H1 (cell line): ENCODE results near the gene MT1B. TPM values are rescaled to one million over a fixed set of nuclear protein-coding genes. Genes with fewer than 3 reads are reported as not detected.

Source experiments
- CTCF ChIA-PET: fragments of 300-600 bp; sonication (Branson Sonifier 250); formaldehyde crosslinking; loops from one replicate; lab custom pipeline; 2021; ENCODE audit not compliant: partially characterized antibody; lab: Charles Lee
- POLR2A ChIA-PET: fragments of 300-600 bp; sonication (Branson Sonifier 250); formaldehyde crosslinking; loops from one replicate; lab custom pipeline; 2021; ENCODE audit warnings: inconsistent platforms; ENCODE audit not compliant: partially characterized antibody; lab: Charles Lee
- DNase-seq, 2 experiments: peaks; one replicate each; pipeline versions ENCODE4 v3.0.0 to v3.0.0-alpha.2; 2010 to 2022; ENCODE audit warnings: low spot score in 2 of 2, low read depth in 1 of 2, mixed read lengths in 1 of 2
- FAIRE-seq: peaks from 2 replicates; lab custom pipeline; 2011; peaks lifted over from hg19 to GRCh38; lab: Jason Lieb, UNC
- H2AFZ ChIP-seq: 2 replicates; pipeline ENCODE4 v1.8.1; 2012; ENCODE audit warnings: low read length, inconsistent platforms
- H2AK5ac ChIP-seq: 2 replicates; pipeline ENCODE4 v1.6.1; 2013; ENCODE audit warnings: low read depth, low read length
- H2BK120ac ChIP-seq: replicated peaks from 2 replicates; pipeline ENCODE3; 2013; ENCODE audit warnings: low read depth, low read length, inconsistent platforms
- H2BK12ac ChIP-seq: 2 replicates; pipeline ENCODE4 v1.6.1; 2013; ENCODE audit warnings: low read depth, low read length
- H2BK15ac ChIP-seq: 2 replicates; pipeline ENCODE4 v1.6.1; 2013; ENCODE audit warnings: low read length
- H2BK20ac ChIP-seq: 2 replicates; pipeline ENCODE4 v1.6.1; 2013; ENCODE audit warnings: low read length
- H2BK5ac ChIP-seq: 2 replicates; pipeline ENCODE4 v1.6.1; 2013; ENCODE audit warnings: low read depth, low read length
- H3K14ac ChIP-seq: 2 replicates; pipeline ENCODE4 v1.6.1; 2013; ENCODE audit warnings: inconsistent platforms; ENCODE audit not compliant: insufficient read length
- H3K18ac ChIP-seq: 2 replicates; pipeline ENCODE4 v1.6.1; 2013; ENCODE audit warnings: low read length; ENCODE audit errors: extremely low read depth
- H3K23ac ChIP-seq: 2 replicates; pipeline ENCODE4 v1.6.1; 2013; ENCODE audit warnings: inconsistent platforms; ENCODE audit not compliant: insufficient read length
- H3K23me2 ChIP-seq: 2 replicates; pipeline ENCODE4 v1.6.1; 2013; ENCODE audit warnings: low read depth, low read length
- H3K27ac ChIP-seq: 2 replicates; pipeline ENCODE4 v1.6.1; 2011; ENCODE audit warnings: low read depth, low read length, inconsistent platforms
- H3K27me3 ChIP-seq, 4 experiments: replicated peaks in 1 of 4; 1 replicate in 1 of 4; 2 replicates in 3 of 4; pipeline versions ENCODE4 v1.6.1 to v1.8.1; 2011 to 2013; ENCODE audit warnings: low read length in 3 of 4, mild to moderate bottlenecking in 3 of 4, inconsistent platforms in 2 of 4, mixed read lengths in 2 of 4, moderate library complexity in 1 of 4; ENCODE audit not compliant: control insufficient read depth in 3 of 4, insufficient read depth in 3 of 4; ENCODE audit errors: extremely low read depth in 1 of 4
- H3K36me3 ChIP-seq, 4 experiments: 2 replicates each; pipeline versions ENCODE4 v1.6.1 to v1.8.1; 2011 to 2013; ENCODE audit warnings: mild to moderate bottlenecking in 4 of 4, low read length in 3 of 4, moderate library complexity in 2 of 4, control low read depth in 1 of 4, inconsistent platforms in 1 of 4; ENCODE audit not compliant: insufficient read depth in 4 of 4, control insufficient read depth in 2 of 4
- H3K4ac ChIP-seq: replicated peaks from 2 replicates; pipeline ENCODE3; 2013; ENCODE audit warnings: low read length, low read depth, mixed read lengths, inconsistent platforms; ENCODE audit not compliant: insufficient read length
- H3K4me1 ChIP-seq, 4 experiments: replicated peaks in 1 of 4; 1 replicate in 1 of 4; 2 replicates in 3 of 4; pipeline versions ENCODE4 v1.6.1 to v1.8.1; 2011 to 2013; ENCODE audit warnings: low read length in 3 of 4, inconsistent platforms in 2 of 4, mixed read lengths in 1 of 4; ENCODE audit not compliant: insufficient read depth in 4 of 4, control insufficient read depth in 3 of 4
- H3K4me2 ChIP-seq, 2 experiments: 2 replicates each; pipeline versions ENCODE4 v1.6.1 to v1.8.1; 2011 to 2013; ENCODE audit warnings: low read depth in 2 of 2, low read length in 2 of 2, control low read depth in 1 of 2, inconsistent platforms in 1 of 2, mild to moderate bottlenecking in 1 of 2; ENCODE audit not compliant: insufficient read depth in 1 of 2
- H3K4me3 ChIP-seq, 4 experiments: fragments of 200-600, 300-600 bp in 1 of 4; sonication (generic), shearing (Covaris generic), sonication (Bioruptor Twin) in 1 of 4; 2 replicates each; pipeline versions ENCODE4 v1.5.1 to v1.8.1; 2011 to 2016; ENCODE audit warnings: low read length in 4 of 4, low read depth in 3 of 4, control low read depth in 2 of 4, inconsistent platforms in 2 of 4, mild to moderate bottlenecking in 2 of 4, mixed read lengths in 1 of 4, moderate library complexity in 1 of 4; ENCODE audit not compliant: insufficient read depth in 2 of 4; ENCODE audit errors: extremely low read depth in 1 of 4
- H3K56ac ChIP-seq: replicated peaks from 2 replicates; pipeline ENCODE3; 2013; ENCODE audit warnings: low read depth, mild to moderate bottlenecking, mixed read lengths, low read length, inconsistent platforms; ENCODE audit not compliant: insufficient read length
- H3K79me1 ChIP-seq: 2 replicates; pipeline ENCODE4 v1.6.1; 2013; ENCODE audit warnings: low read depth, low read length, control low read depth
- H3K79me2 ChIP-seq, 2 experiments: 2 replicates each; pipeline versions ENCODE4 v1.6.1 to v1.8.1; 2012 to 2013; ENCODE audit warnings: low read length in 2 of 2, mild to moderate bottlenecking in 2 of 2, inconsistent platforms in 1 of 2; ENCODE audit not compliant: insufficient read depth in 2 of 2, control insufficient read depth in 1 of 2
- H3K9ac ChIP-seq, 4 experiments: replicated peaks in 1 of 4; 1 replicate in 1 of 4; 2 replicates in 3 of 4; pipeline versions ENCODE4 v1.6.1 to v1.8.1; 2011 to 2013; ENCODE audit warnings: low read depth in 3 of 4, low read length in 3 of 4, control low read depth in 2 of 4, mild to moderate bottlenecking in 2 of 4, moderate library complexity in 2 of 4, inconsistent platforms in 1 of 4; ENCODE audit errors: extremely low read depth in 1 of 4
- H3K9me3 ChIP-seq, 2 experiments: 2 replicates each; pipeline versions ENCODE4 v1.6.1 to v1.8.1; 2012 to 2013; ENCODE audit warnings: mild to moderate bottlenecking in 2 of 2, moderate library complexity in 2 of 2, control low read depth in 1 of 2, inconsistent platforms in 1 of 2, low read depth in 1 of 2, low read length in 1 of 2, mixed read lengths in 1 of 2; ENCODE audit not compliant: insufficient read depth in 2 of 2
- H4K20me1 ChIP-seq, 2 experiments: replicated peaks in 1 of 2; 2 replicates each; pipeline versions ENCODE3 to v1.8.1; 2011 to 2013; ENCODE audit warnings: inconsistent platforms in 2 of 2, low read length in 2 of 2, mild to moderate bottlenecking in 1 of 2; ENCODE audit not compliant: insufficient read depth in 2 of 2, control insufficient read depth in 1 of 2
- H4K5ac ChIP-seq: 2 replicates; pipeline ENCODE4 v1.6.1; 2013; ENCODE audit warnings: low read length, low read depth, mixed read lengths, inconsistent platforms; ENCODE audit not compliant: insufficient read length
- H4K8ac ChIP-seq: 2 replicates; pipeline ENCODE4 v1.8.0; 2013; ENCODE audit warnings: mild to moderate bottlenecking, moderate library complexity, low read length, inconsistent platforms; ENCODE audit not compliant: insufficient read depth; ENCODE audit errors: extremely low read depth
- H4K91ac ChIP-seq: replicated peaks from 2 replicates; pipeline ENCODE3; 2013; ENCODE audit warnings: low read length, mixed read lengths, inconsistent platforms; ENCODE audit not compliant: insufficient read length
- ASH2L ChIP-seq: fragments of 200-600, 300-600 bp; sonication (generic); IDR thresholded peaks from one replicate; pipeline ENCODE4 v1.7.1; 2017; ENCODE audit warnings: low read length
- CHD1 ChIP-seq: IDR thresholded peaks from 2 replicates; pipeline ENCODE4 v1.6.1; 2012; ENCODE audit warnings: low read depth, low read length, improper control_type of control experiment
- CREB1 ChIP-seq: IDR thresholded peaks from 2 replicates; pipeline ENCODE4 v1.6.1; 2012; ENCODE audit warnings: inconsistent platforms
- EZH2 ChIP-seq: fragments of 200-600 bp; sonication (generic); IDR thresholded peaks from 2 replicates; pipeline ENCODE4 v1.7.1; 2012; ENCODE audit warnings: low read depth, mild to moderate bottlenecking, moderate library complexity, low read length, inconsistent platforms; ENCODE audit not compliant: severe bottlenecking
- KDM4A ChIP-seq: IDR thresholded peaks from one replicate; pipeline ENCODE4 v1.7.1; 2012; ENCODE audit warnings: low read depth, mild to moderate bottlenecking, moderate library complexity, low read length, inconsistent platforms; ENCODE audit not compliant: severe bottlenecking
- POU5F1 ChIP-seq: IDR thresholded peaks from 2 replicates; pipeline ENCODE4 v1.6.1; 2011; ENCODE audit warnings: low read depth, mild to moderate bottlenecking, low read length, moderate library complexity
- TCF12 ChIP-seq: IDR thresholded peaks from 2 replicates; pipeline ENCODE4 v1.6.1; 2011; ENCODE audit warnings: low read depth, mild to moderate bottlenecking, low read length
- whole genome bisulfite sequencing, 2 experiments: shearing (Covaris generic) in 1 of 2; methylation state at CpG; one replicate each; pipeline versions ENCODE4 v1.1.6 to v1.1.7; 2013 to 2015; ENCODE audit warnings: low lambda C conversion rate in 2 of 2, mixed read lengths in 2 of 2, inconsistent platforms in 1 of 2, low coverage in 1 of 2, missing lambda C conversion rate in 1 of 2; ENCODE audit not compliant: insufficient replicate concordance in 2 of 2, insufficient coverage in 1 of 2, insufficient read length in 1 of 2; ENCODE audit errors: extremely low coverage in 1 of 2, missing lambda C conversion rate in 1 of 2; 5-methylcytosine and 5-hydroxymethylcytosine counted together
- polyA plus RNA-seq, 7 experiments: library from polyadenylated mRNA; depleted of rRNA in 3 of 7; stranded (reverse) in 5 of 7; unstranded in 2 of 7; fragments of >200 nt in 5 of 7; fragments of 200-250 nt in 2 of 7; gene quantifications; 1 replicate in 5 of 7; 2 replicates in 1 of 7; 4 replicates in 1 of 7; pipeline versions ENCODE4 v1.2.1 to v1.2.3, GENCODE V29; 2011 to 2013; ENCODE audit warnings: missing spikeins in 2 of 7, mixed read lengths in 2 of 7
- total RNA-seq: library from RNA; stranded (reverse); fragmentation: NEBNext Ultra II Directional; extraction: Animal tissue kit (Norgen Biotek cat#: 25700); gene quantifications from 2 replicates; pipeline ENCODE4 v1.2.1, GENCODE V29; 2021
- TF ChIP-seq, protein P1 (sequence below), 3 experiments: IDR thresholded peaks; 1 replicate in 2 of 3; 2 replicates in 1 of 3; pipeline versions ENCODE4 v1.5.1 to v1.6.1; 2011; ENCODE audit warnings: low read length in 3 of 3, mild to moderate bottlenecking in 3 of 3, inconsistent platforms in 2 of 3, low read depth in 1 of 3, moderate library complexity in 1 of 3; ENCODE audit not compliant: insufficient read depth in 1 of 3; ENCODE audit errors: control extremely low read depth in 1 of 3
- TF ChIP-seq, protein P2 (sequence below): IDR thresholded peaks from 2 replicates; pipeline ENCODE4 v1.6.1; 2012; ENCODE audit warnings: inconsistent platforms

The MT1B gene
- total and polyA plus RNA-seq, 2 of the 8 experiments (the other 6 are each of a cell fraction or from before 2014, with no cell fraction given), result not detected

DNA sequence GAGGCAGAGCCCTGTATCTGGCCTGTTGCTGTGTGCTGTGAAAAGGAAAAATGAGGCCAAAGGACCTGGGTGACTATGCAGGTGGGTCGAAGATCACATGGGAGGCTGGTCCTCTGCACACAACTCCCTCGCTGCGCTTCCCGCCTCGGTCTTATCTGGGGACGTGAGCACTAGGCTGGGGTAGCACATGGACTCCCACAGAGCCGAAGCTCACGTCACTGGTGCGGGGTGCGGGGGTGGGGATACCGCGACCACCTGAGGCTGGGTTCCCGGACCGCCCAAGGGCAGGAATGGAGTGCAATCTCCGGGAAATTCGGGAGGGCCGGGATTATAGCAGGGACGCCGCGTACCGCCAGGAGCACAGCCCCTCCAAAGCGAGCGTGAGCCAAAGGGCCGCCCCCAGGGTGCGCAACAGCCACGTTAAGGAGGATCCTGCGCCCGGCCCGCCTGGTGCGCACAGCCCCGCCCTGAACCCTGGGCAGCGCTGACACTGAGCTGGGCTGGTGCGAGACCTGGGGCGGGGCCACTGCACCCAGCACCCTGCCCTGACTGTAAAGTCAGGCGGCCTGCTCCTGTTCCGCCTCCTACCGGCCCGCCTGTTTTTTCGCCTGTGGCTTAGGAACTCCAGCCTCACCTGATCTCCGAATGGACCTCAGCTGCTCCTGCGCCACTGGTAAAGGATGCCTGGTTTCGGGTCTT is 8.5 kb upstream of the MT1B start:
- peaks cover 84 to 100% (median 99%) of the 10 kb centered on the region in 4 experiments for H3K27me3 ChIP-seq
- no peak overlapping the region for H2AK5ac ChIP-seq
- H3K4ac ChIP-seq, result no peak overlapping the region
- H2AFZ ChIP-seq, result no peak overlapping the region
- H4K91ac ChIP-seq, result no peak overlapping the region
- H3K79me1 ChIP-seq, result no peaks in the 10 kb centered on the region
- peaks cover 3 to 20% (median 7%) of the 10 kb centered on the region in 4 experiments for H3K4me1 ChIP-seq
- H3K23ac ChIP-seq, result no peak overlapping the region
- no peak overlapping the region for H2BK120ac ChIP-seq
- H3K23me2 ChIP-seq, result peaks cover 5% of the 10 kb centered on the region
- ChIA-PET POLR2A (interaction anchor here (0.6 to 6.3 kb wide), 6 partner anchors 10 to 24 kb away, joined by 3 to 30 read pairs (median 10); partner anchors contain the start of genes MT1E, MT1F and MT1G), CTCF (interaction anchor here (1.1 to 4.1 kb wide), 12 partner anchors 11 to 109 kb away, joined by 3 to 29 read pairs (median 6); partner anchors contain the start of genes MT1B and MT1E)
- peak overlapping the region; percentile 18 to 51 (median 34); a peak in 7 of 8 replicates for H3K4me3 ChIP-seq
- 5% methylated on average over 39 of the region's 42 CpGs; no CpG with 5 or more reads in 1 of the 2 experiments for WGBS, 2 experiments
- H3K9me3 ChIP-seq, result no peaks in the 10 kb centered on the region
- peak in 1 of 2 experiments; percentile 67 for DNase-seq
- no peak overlapping the region for H2BK15ac ChIP-seq
- H2BK20ac ChIP-seq, result no peak overlapping the region
- H4K20me1 ChIP-seq, result peaks cover 4 to 21% of the 10 kb centered on the region in 2 experiments
- H3K18ac ChIP-seq, result no peak overlapping the region; the same call in 1 of the 2 replicates
- no peak for FAIRE-seq
- no peak overlapping the region; the same call in 1 of the 2 replicates for H2BK5ac ChIP-seq
- no peak overlapping the region for H4K5ac ChIP-seq
- no peak overlapping the region for H3K27ac ChIP-seq
- H3K36me3 ChIP-seq, result no peaks in the 10 kb centered on the region
- peak overlapping the region; percentile 23 to 69 for H3K4me2 ChIP-seq
- H4K8ac ChIP-seq, result no peak overlapping the region; the same call in 1 of the 2 replicates
- H2BK12ac ChIP-seq, result no peak overlapping the region; the same call in 1 of the 2 replicates
- H3K56ac ChIP-seq, result no peak overlapping the region
- no peak overlapping the region for H3K9ac ChIP-seq
- no peaks in the 10 kb centered on the region for H3K79me2 ChIP-seq
- no peak overlapping the region for H3K14ac ChIP-seq
- TF ChIP-seq CHD1 (no peak), KDM4A (peak; percentile 49), POU5F1 (no peak), ASH2L (no peak), CREB1 (no peak; the same call in 1 of the 2 replicates), EZH2 (peak; percentile 72), TCF12 (no peak)
- TF ChIP-seq, protein P1, sequence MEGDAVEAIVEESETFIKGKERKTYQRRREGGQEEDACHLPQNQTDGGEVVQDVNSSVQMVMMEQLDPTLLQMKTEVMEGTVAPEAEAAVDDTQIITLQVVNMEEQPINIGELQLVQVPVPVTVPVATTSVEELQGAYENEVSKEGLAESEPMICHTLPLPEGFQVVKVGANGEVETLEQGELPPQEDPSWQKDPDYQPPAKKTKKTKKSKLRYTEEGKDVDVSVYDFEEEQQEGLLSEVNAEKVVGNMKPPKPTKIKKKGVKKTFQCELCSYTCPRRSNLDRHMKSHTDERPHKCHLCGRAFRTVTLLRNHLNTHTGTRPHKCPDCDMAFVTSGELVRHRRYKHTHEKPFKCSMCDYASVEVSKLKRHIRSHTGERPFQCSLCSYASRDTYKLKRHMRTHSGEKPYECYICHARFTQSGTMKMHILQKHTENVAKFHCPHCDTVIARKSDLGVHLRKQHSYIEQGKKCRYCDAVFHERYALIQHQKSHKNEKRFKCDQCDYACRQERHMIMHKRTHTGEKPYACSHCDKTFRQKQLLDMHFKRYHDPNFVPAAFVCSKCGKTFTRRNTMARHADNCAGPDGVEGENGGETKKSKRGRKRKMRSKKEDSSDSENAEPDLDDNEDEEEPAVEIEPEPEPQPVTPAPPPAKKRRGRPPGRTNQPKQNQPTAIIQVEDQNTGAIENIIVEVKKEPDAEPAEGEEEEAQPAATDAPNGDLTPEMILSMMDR (IDR thresholded peaks at IDR 0.05; ENCODE audit: control extremely low read depth in 1 of 3, insufficient read depth in 1 of 3, low read depth in 1 of 3, low read length in 3 of 3), result peak; percentile 39 to 50 (median 42)
- TF ChIP-seq, protein P2, sequence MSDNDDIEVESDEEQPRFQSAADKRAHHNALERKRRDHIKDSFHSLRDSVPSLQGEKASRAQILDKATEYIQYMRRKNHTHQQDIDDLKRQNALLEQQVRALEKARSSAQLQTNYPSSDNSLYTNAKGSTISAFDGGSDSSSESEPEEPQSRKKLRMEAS, result peak; percentile 43; the same call in 1 of the 2 replicates
